ENCODE results near the gene INVS.
"Not testable (repeated sequence)": the region's sequence is repeated elsewhere in the genome, so short reads cannot be mapped to it uniquely, and the experiment has no call there.

Gene INVS

DNA sequence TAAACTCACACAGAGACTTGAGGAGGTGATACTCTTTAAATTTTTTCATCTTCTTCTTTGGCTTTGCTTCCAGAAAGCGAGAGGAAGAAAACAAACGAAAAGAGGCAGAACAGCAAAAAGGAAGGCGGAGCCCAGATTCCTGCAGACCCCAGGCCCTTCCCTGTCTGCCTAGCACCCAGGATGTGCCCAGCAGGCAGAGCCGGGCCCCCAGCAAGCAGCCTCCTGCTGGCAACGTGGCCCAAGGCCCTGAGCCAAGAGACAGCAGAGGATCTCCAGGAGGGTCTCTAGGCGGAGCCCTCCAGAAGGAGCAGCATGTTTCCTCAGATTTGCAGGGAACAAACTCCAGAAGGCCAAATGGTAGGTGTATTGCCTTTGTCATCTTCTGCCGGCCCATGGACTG lies 185.2 kb downstream of the INVS start:
- DNase-seq: no peak

DNA sequence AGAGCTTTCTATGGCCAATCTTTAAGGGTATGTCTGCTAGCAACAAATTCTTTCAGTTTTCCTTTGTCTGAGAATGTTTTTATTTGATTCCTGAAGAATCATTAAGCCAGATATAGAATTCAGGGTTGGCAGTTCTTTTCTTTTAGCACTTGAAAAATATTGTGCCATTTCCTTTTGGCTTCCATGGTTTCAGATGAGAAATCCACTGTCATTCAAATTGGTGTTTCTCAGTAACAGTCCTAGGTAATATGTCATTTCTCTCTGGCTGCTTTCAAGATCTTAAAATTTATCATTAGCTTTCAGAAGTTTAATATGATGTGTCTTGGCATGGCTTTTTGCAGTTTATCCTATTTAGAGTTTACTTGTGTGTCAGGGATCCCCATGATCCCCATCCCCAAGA lies 186.0 kb downstream of the INVS start:
- no peak for DNase-seq

DNA sequence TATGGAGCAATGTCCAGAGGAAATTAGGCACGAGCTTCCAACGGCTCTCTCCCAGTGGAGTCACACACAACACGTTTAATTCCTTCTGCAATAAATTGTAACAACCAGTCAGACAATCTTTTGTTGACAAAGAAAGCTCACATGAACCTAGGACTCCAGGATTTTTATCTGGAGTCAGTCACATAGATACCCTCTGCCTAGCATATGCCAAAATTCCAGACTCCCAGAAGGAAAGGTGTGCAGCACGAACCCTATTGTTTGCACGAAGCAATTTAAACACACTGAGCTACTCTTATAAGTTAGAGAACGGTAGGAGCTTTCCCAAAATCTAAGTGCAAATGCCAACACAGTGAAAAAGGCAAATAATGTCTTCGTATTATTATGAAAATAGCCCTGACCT lies 186.6 kb downstream of the INVS start:
- no peak for DNase-seq

DNA sequence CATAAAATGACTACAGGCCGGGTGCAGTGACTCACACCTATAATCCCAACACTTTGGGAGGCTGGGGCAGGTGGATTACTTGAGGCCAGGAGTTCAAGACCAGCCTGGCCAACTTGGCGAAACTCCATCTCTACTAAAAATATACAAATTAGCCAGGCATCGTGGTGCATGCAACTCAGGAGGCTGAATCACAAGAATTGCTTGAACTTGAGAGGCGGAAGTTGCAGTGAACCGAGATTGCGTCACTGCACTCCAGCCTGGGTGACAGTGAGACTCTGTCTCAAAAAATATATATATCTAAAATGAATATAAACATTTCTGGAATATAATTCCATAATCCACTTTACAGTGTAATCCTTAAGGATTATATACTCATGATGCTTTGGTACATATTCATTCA lies 187.2 kb downstream of the INVS start:
- no peak for DNase-seq

DNA sequence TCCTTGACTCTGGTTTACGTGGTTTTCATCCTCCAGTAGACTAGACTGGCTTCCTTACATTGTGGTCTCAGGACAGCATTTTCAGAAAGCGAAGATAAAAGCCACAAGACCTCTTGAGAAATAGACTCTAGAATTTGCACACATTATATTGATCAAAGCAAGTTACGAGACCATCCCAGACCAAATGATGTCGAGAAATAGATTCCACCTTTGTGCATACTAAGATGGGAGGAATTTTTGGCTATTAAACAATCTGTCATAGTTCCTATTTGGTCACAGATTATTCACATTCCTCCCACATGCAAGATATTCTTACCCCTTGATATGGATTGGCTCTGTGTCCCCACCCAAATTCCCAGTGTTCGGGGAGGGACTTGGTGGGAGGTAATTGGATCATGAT lies 188.1 kb downstream of the INVS start:
- DNase-seq: no peak

DNA sequence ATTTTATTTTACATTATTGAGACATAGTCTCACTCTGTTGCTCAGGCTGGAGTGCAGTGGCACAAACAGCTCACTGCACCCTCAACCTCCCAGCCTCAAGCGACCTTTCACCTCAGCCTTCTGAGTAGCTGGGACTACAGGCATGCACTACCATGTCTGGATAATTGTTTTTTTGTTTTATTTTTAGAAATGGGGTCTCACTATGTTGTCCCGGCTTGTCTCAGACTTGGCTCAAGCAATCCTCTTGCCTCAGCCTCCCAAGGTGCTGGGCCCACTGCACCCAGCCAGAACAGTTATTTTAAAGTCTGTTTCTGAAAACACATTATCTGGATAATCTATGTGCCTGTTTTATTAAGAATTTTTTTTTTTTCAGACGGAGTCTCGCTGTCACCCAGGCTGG lies 191.7 kb downstream of the INVS start:
- DNase-seq: no peak

DNA sequence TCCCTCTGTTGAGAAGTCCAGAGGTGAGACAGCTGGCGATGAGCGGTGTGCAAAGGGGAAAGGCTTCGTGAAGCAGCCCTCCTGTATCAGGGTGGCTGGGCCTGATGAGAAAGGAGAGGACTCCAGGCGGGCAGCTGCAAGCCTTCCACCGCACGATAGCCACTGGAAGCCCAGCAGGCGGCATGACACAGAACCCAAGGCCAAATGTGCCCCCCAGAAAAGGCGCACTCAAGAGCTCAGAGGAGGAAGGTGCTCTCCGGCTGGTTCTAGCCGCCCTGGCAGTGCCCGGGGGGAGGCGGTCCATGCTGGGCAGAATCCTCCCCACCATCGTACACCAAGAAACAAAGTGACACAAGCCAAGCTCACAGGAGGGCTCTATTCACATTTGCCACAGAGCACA lies 193.4 kb downstream of the INVS start:
- DNase-seq: no peak

DNA sequence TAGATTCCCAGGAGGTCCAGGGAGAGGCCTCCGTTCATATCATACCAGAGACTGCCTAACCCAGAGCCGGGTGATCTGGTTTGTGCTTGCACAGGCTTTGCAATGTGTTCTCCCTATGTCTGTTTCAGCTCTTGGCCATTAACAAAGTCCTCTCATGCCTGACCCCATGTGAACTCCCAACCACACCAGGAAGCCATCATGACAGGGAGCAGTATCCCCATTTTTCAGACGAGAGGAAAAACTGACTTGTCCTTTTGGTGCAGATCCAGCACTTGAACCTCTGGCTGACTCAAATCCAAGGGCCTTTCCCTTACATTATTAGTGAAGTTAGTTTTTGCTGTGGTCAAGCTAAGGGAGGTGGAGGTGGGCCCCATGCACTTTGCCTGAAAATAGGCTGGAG lies 195.3 kb downstream of the INVS start:
- DNase-seq: no peak

DNA sequence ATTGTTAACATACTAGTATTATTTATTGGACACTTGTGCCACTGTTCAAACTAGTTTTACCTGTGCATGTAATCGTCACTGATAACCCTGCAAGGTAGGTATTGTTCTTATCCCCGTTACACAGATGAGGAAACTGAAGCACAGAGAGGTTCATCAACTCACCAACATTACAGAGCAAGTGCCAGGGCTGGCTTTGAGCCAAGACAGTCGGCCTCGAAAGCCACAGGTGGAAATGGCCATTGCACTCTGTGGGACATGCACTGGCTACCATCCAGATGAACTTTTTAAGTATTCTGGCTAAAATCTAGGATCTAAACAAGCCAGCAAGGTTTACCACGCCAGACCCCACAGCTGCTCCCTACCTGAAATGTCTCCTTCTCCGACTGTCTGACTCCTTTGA lies 195.8 kb downstream of the INVS start:
- DNase-seq: no peak

DNA sequence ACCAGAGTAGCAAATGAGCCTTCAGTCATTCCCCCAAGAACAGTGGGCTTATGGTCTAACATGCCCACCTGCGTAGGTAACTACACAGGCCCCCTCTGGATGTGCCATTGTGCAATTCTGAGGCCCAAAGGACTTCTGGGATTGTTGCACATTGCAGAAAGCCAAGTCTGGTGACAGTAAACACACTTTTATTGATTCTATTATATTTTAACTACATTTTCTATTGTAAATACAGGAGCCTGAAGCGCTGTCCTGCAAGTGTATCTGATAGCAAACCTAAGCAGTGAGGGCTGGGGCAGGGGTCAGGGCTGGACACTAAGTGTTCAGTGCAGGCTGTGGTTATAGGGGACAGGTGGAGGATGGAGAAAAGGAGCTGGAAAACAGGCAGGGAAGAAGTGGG lies 196.2 kb downstream of the INVS start:
- no peak for DNase-seq

DNA sequence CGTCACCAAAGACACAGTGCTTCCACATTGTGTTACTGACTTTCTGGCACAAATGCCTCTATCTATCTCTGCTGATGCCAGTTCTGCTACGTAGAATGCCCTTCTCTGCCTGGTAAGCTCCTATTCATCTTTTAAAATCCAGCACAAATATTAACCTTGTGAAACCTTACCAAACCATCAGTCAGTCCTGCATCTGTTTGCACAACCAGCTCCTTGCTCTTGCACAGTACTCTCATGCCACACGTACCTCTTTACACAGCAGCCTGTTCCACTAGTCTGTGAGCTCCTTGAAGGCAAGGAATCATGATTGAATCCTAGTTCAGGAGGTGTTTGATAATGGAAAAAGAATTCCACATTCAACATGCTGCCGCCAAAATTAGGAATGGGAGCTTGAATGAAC lies 197.4 kb downstream of the INVS start:
- DNase-seq: no peak

DNA sequence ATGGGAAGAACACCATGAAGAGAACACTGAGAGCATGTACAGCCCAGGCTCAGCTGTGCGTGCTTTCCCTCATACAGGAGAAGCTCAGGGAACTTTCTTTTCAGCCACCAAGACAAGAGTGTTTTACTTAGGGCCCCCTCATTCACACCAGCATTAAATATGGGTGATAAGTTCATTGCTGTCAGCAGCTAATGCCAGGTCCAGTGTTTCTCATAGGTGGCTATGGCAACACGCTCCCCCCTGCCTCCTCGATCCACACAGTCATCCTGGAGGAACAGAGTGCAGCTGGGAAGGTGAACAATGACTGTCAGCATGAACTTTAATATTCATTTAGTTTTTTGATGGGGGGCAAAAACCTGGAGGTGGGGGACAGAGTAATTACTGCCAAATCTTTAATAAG lies 199.3 kb downstream of the INVS start:
- DNase-seq: no peak

DNA sequence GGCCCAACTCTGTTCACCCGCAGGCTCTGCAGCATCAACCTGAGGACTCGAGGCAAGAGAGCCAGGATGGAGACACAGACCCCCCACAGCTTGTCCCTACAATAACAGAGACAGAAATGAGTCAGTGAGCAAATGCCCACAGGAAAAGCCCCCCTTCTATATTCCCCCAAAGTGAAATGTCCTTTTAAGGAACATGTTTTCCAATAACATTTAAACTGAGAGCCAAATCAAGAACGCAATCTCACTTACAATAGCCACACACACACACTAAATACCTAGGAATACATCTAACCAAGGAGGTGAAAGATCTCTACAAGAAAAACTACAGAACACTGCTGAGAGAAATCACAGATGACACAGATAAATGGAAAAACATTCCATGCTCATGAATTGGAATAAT lies 204.7 kb downstream of the INVS start:
- no peak for DNase-seq

DNA sequence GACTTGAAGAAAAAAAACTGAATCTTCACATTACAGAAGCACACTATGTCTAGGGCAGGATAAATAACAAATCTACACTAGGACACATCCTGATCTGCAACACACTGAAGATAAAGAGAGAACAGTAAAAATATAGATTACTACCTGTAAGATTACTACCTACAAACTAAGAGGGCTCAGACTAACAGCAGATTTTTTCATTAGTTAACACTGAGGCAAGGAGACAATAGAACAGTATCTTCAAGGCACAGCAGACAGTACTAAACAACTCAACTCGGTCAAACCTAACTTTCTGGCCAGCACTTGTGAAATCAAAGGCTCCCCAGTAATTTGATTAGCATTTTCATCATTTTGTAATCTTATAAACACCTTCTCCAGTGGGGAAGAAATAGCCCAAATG lies 207.2 kb downstream of the INVS start:
- DNase-seq: no peak

DNA sequence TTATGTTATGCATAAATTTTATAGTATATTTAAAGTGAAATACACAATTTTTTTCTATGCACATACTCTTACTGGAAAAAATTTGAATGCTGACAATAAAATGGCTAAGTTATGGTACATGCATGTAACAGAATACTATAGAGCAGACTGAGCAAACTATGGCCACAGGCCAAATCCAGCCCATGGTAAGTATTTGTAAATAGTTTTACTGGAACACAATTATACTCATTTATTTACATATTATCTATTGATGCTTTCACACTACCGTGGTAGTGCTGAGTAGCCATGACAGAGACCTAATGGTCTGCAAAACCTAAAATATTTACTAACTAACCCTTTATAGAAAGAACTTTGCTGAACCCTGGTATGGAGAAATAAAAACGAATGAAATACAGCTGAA lies 208.0 kb downstream of the INVS start:
- DNase-seq: no peak

DNA sequence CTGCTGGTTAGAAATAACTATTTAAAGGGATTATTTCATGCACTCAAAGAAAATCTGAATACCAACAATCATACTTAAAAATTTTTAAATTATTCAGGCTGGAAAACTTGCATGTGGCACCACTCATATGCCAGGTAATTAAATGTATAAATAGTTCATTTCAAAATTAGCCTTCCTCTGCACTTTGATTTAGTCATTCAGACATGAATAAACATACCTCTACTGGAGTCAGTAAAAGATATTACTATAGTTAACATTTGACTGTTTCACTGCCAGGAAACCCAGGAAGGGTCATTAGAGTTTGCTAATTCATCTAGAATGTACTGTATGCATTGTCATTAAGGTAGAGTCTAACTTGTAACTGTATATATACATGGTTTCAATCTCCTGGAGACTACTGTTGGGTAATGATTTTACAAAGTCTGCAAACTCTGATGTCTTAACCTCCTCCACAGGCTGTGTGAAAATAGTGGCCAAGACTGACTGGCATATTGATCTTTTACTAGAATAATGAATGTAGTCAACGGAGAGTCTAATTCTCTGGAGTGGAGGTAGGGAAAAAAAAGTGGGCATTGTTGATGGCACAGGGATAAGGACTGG lies 210.0 kb downstream of the INVS start:
- DNase-seq: no peak

DNA sequence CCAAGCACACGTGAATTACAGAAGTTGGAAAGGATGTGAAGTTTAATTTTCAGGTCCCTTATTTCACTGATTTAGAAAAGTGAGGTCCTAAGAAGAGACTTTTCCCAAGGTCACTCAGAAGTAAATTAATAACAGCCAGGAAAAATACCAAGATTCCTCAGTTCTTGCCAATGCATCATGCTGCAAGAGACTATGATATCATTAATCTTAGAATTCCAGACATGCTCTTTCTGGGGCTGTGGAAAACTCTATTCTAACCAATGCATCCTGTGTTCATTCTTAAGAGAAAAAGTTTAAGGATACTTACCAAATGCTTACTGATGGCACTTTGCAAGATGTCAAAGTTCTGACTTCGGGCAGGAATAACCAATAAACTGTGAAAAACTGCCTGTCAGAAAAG lies 210.9 kb downstream of the INVS start:
- DNase-seq: no peak

DNA sequence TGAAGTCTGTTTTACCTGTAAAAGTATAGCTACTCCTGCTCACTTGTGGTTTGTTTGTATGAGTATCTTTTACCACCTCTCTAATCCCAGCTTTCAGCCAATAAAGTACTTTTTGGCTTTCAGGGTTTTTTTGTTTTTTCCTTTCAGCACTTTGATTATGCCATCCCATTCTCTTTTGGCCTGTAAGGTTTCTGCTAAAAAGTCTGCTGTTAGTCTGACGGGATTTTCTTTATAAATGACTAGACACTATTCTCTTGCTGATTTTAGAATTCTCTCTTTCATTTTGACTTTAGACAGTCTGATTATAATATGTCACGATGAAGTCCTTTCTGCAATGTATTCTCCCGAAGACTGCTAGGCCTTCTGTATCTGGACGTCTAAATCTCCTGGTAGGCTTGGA lies 216.5 kb downstream of the INVS start:
- no peak for DNase-seq

DNA sequence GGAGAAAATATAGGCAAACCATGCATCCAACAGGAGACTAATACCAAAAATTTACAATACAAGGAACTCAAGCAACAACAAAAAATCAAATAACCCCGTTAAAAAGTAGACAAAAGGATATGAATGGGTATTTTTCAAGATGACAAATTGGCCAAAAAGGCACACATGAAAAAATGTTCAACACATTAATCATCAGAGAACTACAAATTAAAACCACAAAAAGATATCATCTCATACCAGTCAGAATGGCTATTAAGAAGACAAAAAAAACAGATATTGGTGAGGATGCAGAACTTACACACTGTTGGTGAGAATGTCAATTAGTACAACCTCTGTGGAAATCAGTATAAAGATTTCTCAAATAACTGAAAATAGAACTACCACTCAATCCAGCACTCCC lies 218.7 kb downstream of the INVS start:
- DNase-seq: no peak

DNA sequence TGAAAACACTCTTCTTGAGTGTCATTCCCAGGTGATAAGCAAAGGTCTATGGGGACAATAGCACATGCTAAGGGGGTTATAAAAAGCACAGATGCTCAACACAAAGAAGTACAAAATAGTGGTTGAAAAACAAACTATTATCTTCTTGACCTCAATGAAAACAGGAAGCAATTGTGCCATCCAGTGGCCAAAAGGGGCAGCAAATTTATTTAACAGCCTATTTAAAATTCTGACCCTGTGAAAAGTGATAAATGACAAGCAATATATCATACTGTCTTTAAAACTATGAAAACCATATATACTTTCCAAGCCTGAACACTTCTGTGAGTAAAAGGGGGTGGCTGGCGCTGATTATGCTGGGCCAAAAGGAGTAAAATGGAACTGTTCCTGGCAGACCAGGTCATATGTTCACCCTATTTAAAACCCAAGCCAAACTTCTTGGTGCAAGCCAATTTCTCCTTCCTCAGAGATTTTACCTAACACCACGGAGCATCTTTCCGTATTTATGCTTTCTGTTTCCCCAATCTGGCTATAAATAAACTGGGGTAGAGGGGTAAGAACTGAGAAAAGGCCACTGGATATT lies 224.0 kb downstream of the INVS start:
- peak in 1 of 2 experiments; percentile 11 for DNase-seq

DNA sequence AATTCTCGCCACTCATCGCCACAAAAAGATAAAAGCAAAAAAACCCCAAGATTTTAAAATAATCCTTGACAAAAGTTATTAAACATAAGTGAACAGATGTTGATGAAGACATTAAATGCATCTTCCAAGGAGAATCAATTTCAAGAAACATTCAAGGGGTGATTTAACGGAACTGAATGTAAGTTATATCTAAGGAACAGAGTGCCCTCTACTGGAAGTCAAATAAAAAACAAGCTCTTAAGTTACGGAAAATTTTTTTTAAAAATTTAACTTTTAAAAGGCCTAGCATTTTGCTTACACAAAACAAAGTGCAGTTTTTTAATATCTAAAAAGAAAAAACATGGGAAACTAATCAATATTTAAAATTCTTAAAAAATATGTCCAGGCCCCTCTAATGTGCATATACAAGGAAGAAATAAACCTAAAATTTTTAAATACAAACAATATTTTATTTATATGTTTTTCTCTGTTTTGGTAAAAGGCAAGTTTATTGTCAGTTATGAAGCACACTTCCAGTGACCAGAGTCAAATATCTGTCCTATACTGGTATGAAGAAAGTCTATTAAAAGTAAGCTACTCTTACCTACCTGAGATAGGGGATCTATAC lies 225.7 kb downstream of the INVS start:
- DNase-seq: no peak

DNA sequence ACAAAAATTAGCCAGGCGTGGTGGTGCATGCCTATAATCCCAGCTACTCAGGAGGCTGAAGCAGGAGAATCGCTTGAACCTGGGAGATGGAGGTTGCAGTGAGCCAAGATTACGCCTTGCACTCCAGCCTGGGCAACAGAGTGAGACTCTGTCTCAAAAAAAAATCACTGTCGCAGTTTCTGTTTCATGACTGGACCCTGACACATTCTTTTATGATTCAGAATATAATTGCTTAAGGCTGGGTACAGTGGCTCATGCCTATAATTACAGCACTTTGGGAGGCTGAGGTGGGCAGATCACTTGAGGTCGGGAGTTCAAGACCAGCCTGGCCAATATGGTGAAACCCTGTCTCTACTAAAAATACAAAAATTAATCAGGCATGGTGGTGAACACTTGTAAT lies 239.7 kb downstream of the INVS start:
- not testable (repeated sequence) for DNase-seq

DNA sequence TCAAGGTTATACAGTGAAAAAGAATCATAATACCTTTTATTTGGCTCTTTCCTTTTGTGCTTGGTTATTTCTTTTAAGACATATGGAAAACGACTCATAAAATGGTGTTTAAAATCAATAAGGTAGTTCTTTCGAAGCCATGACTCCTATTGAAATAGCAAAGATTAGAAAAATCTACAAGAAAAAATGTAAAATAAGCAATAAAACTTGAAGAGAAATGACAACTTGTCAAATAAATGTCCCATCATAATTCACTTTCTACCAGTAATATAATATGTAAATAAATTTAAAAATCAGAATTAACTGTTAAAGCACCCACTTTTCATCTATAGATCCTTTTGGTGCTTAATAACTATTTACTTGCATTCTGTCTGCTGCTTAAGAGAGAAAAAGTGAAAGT lies 241.2 kb downstream of the INVS start:
- no peak for DNase-seq

DNA sequence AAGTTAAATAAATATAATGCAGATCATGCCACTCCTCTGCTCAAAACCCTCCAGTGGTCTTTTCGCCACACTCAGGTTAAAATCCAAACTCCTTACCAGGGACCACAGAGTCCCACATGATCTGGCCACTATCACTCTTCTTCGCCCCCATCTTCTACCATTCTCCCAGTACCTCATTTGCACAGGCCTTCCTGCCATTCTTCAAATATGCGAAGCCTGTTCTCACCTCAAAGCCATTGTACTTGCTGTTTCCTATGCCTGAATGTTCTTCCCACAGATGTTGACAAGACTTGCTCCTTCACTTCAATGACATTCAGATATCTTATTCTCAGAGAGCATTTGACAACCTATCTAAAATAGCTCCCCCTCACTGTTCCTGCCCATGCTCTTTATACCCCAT lies 242.8 kb downstream of the INVS start:
- no peak for DNase-seq

DNA sequence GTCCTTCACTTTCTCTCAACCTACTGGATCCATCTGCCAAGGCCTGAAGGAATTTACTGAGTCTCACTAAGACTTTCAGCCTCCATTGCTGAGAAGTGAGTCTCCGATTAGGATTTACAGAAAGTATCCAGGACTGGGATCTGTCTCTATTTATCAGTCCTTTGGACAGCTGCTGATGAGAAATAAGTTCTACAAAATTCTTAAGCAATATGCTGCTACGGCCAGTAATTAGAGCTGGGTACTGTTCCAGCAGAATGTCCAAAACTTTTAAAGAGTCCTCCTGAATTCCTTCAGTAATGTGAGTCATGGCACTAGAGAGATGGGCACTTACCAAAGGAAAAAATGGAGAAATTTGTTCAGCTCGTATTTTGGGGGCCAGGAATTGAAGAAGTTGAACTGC lies 247.8 kb downstream of the INVS start:
- no peak for DNase-seq

Measured in NCI-H1930 (cell line).